ENCODE measurements around the gene OR6C74.
A peak's percentile ranks its signal among the peaks of the same experiment; 100 is the strongest.

Gene OR6C74

DNA sequence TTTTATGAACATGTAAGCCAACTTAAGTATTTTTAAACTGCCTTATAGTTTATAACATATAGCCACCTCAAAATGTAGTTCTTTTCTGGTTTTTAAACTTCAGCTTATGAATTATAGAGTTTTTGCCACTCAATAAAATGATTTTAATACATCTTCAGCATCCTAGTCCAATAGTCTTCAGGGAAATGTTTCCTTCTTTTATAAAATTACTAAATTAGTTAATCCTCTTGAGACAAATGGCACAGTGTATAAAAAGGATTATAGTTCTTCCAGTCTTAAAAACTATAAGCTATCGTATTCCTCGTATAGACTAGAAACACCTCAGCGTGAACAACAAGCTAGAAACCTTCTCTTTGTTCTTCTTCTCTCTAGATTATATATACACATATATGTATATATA lies at the start of gene OR6C74:
TSS of gene OR6C74 (plus strand) at position 301 of the 400 bp plus-strand sequence. CDS start 2,679 bp downstream, outside the sequence.
- Mint-ChIP-seq H3K4me3 (no peak within 1 kb of the TSS), H3K4me1 (peaks cover 9% of the 10 kb centered on the region), H3K27ac (no peak within 1 kb of the TSS), H3K9me3 (peaks cover 6% of the 10 kb centered on the region), H3K36me3 (ENCODE audit: low read depth) (no peaks in the 10 kb centered on the region), H3K27me3 (ENCODE audit: low read depth, poor library complexity) (no peaks in the 10 kb centered on the region)
- DNase-seq: no peak
- TF ChIP-seq, protein P1, sequence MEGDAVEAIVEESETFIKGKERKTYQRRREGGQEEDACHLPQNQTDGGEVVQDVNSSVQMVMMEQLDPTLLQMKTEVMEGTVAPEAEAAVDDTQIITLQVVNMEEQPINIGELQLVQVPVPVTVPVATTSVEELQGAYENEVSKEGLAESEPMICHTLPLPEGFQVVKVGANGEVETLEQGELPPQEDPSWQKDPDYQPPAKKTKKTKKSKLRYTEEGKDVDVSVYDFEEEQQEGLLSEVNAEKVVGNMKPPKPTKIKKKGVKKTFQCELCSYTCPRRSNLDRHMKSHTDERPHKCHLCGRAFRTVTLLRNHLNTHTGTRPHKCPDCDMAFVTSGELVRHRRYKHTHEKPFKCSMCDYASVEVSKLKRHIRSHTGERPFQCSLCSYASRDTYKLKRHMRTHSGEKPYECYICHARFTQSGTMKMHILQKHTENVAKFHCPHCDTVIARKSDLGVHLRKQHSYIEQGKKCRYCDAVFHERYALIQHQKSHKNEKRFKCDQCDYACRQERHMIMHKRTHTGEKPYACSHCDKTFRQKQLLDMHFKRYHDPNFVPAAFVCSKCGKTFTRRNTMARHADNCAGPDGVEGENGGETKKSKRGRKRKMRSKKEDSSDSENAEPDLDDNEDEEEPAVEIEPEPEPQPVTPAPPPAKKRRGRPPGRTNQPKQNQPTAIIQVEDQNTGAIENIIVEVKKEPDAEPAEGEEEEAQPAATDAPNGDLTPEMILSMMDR (IDR thresholded peaks at IDR 0.05): no peak

DNA sequence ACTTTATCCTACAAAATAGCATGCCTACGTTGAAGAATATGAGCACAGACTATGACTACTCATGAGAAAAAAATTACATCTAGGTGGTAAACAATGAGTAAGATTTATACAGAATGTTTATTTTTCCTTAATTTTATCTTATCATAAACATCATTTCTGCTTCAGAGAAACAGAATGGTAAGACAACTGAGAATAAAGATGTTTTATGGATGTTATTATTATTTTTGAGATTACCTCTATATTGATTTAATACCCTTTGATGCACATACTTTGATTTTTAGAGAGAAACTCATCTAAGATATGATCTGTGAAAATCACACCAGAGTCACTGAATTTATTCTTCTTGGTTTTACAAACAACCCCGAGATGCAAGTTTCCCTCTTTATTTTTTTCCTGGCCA lies 23.7 kb upstream of the OR6C74 start, which contains the start of gene OR10A7:
TSS of gene OR10A7 (plus strand) at position 301 of the 400 bp plus-strand sequence. CDS start at position 301, 0 bp downstream.
- H3K4me3 Mint-ChIP-seq: no peak within 1 kb of the TSS
- DNase-seq: no peak
- TF ChIP-seq, protein P1 (IDR thresholded peaks at IDR 0.05): no peak

DNA sequence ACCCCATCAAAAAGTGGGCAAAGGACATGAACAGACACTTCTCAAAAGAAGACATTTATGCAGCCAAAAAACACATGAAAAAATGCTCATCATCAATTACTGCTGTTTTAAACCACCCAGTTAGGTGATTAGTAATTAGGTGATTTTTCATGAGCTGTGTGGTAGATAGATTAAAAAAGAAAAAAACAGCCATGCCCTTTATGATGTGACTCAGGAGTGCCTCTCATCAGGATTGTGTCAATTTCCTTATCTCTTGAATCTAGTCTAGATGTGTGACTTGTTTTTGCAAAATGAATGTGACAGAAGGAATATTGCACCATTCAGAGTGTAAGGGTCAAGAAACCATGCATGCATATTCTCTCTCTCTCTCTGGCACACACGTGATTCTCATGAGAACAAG lies 17.9 kb upstream of the OR6C74 start:
- Mint-ChIP-seq H3K4me3 (no peak overlapping the region), H3K27ac (no peak overlapping the region), H3K36me3 (ENCODE audit: low read depth) (no peaks in the 10 kb centered on the region), H3K27me3 (ENCODE audit: low read depth, poor library complexity) (no peaks in the 10 kb centered on the region), H3K9me3 (no peaks in the 10 kb centered on the region), H3K4me1 (no peaks in the 10 kb centered on the region)
- no peak for DNase-seq
- TF ChIP-seq, protein P1 (IDR thresholded peaks at IDR 0.05): no peak

More for the DNA sequence above, 23.7 kb upstream of the OR6C74 start, which contains the start of gene OR10A7:
- Mint-ChIP-seq H3K27ac (no peak within 1 kb of the TSS), H3K27me3 (ENCODE audit: low read depth, poor library complexity) (no peaks in the 10 kb centered on the region), H3K9me3 (no peaks in the 10 kb centered on the region), H3K36me3 (ENCODE audit: low read depth) (no peaks in the 10 kb centered on the region), H3K4me1 (no peaks in the 10 kb centered on the region)

DNA sequence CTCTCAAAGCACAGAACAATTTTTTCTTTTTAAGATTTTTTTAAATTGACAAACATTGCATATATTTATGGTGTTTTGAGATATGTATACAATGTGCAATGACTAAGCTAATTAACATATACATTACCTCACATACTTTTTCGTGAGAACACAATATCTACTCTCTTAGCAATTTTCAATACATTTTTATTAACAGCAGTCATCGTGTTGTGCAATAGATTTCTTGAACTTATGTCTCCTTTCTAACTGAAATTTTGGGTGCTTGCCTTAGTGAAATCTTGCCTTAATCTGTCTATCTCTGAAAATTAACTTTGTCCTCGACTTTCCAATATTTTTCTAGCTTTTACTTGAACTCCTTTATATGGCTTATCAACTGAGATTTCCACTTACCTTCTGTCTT lies 16.8 kb upstream of the OR6C74 start:
- no peaks in the 10 kb centered on the region for H3K36me3 Mint-ChIP-seq (ENCODE audit: low read depth)
- no peak overlapping the region for H3K4me3 Mint-ChIP-seq
- H3K4me1 Mint-ChIP-seq: no peaks in the 10 kb centered on the region
- DNase-seq: no peak
- H3K27ac Mint-ChIP-seq: no peak overlapping the region
- H3K9me3 Mint-ChIP-seq: no peaks in the 10 kb centered on the region
- TF ChIP-seq, protein P1 (IDR thresholded peaks at IDR 0.05): no peak
- no peaks in the 10 kb centered on the region for H3K27me3 Mint-ChIP-seq (ENCODE audit: low read depth, poor library complexity)

DNA sequence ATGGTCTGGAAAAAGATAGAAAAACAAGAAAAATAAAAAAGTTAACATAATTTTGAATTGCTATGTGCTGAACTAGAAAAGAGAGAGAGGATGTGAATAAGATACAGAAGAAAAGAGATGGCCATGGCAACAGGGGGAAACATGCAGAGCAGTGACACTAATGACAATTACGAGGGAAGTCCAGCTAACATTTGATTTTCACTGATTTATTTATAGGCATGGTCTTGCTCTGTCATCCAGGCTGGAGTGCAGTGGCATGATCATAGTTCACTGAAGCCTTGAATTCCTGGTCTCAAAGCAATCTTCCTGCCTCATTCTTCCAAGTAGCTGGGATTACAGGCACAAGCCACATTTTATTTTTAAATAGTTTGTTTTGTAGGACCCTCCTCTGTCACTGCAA lies 1.8 kb downstream of the OR6C74 start:
- Mint-ChIP-seq H3K36me3 (ENCODE audit: low read depth) (no peaks in the 10 kb centered on the region), H3K27ac (no peak overlapping the region)
- TF ChIP-seq, protein P1 (IDR thresholded peaks at IDR 0.05): no peak

DNA sequence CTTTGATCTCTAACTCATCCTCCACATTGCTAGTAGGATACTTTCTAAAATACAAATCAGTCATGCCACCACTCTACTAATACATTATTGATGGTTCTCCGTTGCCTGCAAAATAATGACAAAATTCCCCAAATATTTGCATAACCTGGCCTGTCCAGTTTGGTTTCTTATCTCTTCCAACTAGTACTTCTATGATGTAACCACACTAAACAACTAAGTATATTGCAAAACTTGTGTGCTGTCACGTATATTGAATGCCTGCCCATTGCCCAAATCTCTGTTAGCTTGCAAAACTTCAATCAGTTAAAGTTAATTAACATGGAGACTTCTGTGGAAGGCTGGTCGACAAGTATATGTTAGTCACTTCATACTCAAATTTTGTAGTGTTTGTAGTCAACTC lies 6.5 kb downstream of the OR6C74 start:
- TF ChIP-seq, protein P1 (IDR thresholded peaks at IDR 0.05): no peak
- H3K27me3 Mint-ChIP-seq (ENCODE audit: low read depth, poor library complexity): no peaks in the 10 kb centered on the region
- no peak for DNase-seq

More for the DNA sequence above, 1.8 kb downstream of the OR6C74 start:
- Mint-ChIP-seq H3K4me3 (no peak overlapping the region), H3K27me3 (ENCODE audit: low read depth, poor library complexity) (no peaks in the 10 kb centered on the region), H3K9me3 (peaks cover 6% of the 10 kb centered on the region), H3K4me1 (peaks cover 9% of the 10 kb centered on the region)
- DNase-seq: no peak

More for the DNA sequence above, 6.5 kb downstream of the OR6C74 start:
- Mint-ChIP-seq H3K36me3 (ENCODE audit: low read depth) (no peaks in the 10 kb centered on the region), H3K4me1 (peaks cover 8% of the 10 kb centered on the region), H3K9me3 (no peaks in the 10 kb centered on the region), H3K27ac (peak overlapping the region; percentile 43), H3K4me3 (no peak overlapping the region)

Data from nephron progenitor cell (in vitro differentiated cells).